HAP-1 (cell line): ENCODE data around the gene MAP4K1.
"Not testable (repeated sequence)": the region's sequence is repeated elsewhere in the genome, so short reads cannot be mapped to it uniquely, and the experiment has no call there.

Experiments used
- DNase-seq, 2 experiments: peaks; one replicate each; pipeline ENCODE4 v3.0.0-alpha.2; 2016 to 2020; ENCODE audit warnings: low spot score in 2 of 2
- H3K27me3 ChIP-seq: fragments of 250-450 bp; sonication (Bioruptor Pico); 2 replicates; pipeline ENCODE4 v1.5.1; 2020; ENCODE audit warnings: low read depth, mild to moderate bottlenecking, moderate library complexity
- H3K36me3 ChIP-seq: fragments of 250-450 bp; sonication (Bioruptor Pico); replicated peaks from 2 replicates; pipeline ENCODE4 v1.5.1; 2020; ENCODE audit warnings: mild to moderate bottlenecking
- H3K4me1 ChIP-seq: fragments of 250-450 bp; sonication (Bioruptor Pico); 2 replicates; pipeline ENCODE4 v1.5.1; 2020; ENCODE audit warnings: mild to moderate bottlenecking
- H3K4me3 ChIP-seq: fragments of 250-450 bp; sonication (Bioruptor Pico); 2 replicates; pipeline ENCODE4 v1.5.1; 2020; ENCODE audit warnings: mild to moderate bottlenecking, moderate library complexity
- H3K9me3 ChIP-seq: fragments of 250-450 bp; sonication (Bioruptor Pico); 2 replicates; pipeline ENCODE4 v1.5.1; 2020; ENCODE audit warnings: mild to moderate bottlenecking, moderate library complexity
- in situ Hi-C: fragments of 300-500 bp; cut with MboI; formaldehyde crosslinking; loops from 3 replicates; pipeline ENCODE4 v1.14.3; 2020; ENCODE audit warnings: low sequenced_read_pairs, inconsistent platforms, mixed read lengths

Gene MAP4K1

DNA sequence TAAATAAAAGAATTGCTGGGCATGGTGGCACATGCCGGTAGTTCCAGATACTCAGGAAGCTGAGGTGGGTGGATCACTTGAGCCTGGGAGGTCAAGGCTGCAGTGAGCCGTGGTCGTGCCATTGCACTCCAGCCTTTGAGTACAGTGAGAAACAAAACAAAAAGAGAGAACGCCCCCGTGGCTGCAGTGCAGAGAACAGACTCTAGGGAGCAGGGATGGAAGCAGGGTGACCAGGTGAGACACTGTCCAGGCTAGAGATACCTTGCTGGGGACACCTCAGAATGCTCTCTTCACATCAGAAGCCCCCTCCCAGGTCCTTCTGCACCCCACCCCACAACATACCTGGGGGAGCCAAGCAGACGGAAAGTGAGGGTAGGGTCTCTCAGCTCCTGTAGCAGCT lies 24.8 kb downstream of the MAP4K1 start:
- in situ Hi-C loops: no loop called here
- Histone ChIP-seq H3K4me1 (no peaks in the 10 kb centered on the region), H3K36me3 (no peaks in the 10 kb centered on the region), H3K9me3 (no peaks in the 10 kb centered on the region), H3K27me3 (no peaks in the 10 kb centered on the region), H3K4me3 (no peak overlapping the region)
- no peak for DNase-seq

DNA sequence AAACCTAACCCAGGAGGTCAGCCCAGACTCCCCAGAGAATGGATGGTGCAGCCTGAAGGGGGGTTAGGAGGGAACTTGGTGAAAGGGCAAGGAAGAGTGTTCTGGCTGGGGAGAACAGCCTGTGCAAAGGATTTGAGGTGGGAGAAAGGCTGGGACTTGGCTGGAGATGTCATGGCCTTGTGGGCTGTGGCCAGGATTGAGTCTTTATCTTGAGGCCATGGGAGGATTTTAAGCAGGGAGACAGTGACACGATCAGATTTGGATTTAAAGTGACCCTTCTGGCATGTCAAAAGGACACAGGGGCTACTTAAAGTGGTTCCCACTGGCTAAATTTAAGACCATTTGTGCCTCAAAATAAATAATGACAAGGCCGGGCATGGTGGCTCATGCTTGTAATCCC lies 29.7 kb downstream of the MAP4K1 start:
- in situ Hi-C loops: no loop called here

GRCh38 chr19:38587562-38587961 lies 30.2 kb downstream of the MAP4K1 start:
- Histone ChIP-seq H3K4me1 (no peaks in the 10 kb centered on the region), H3K36me3 (no peaks in the 10 kb centered on the region), H3K27me3 (no peaks in the 10 kb centered on the region), H3K9me3 (no peaks in the 10 kb centered on the region), H3K4me3 (no peak overlapping the region)
- in situ Hi-C loops: no loop called here
- DNase-seq: no peak

More for the DNA sequence above, 29.7 kb downstream of the MAP4K1 start:
- no peak overlapping the region for H3K4me3 ChIP-seq
- H3K27me3 ChIP-seq: no peaks in the 10 kb centered on the region
- no peak for DNase-seq
- H3K4me1 ChIP-seq: no peaks in the 10 kb centered on the region
- no peaks in the 10 kb centered on the region for H3K36me3 ChIP-seq
- no peaks in the 10 kb centered on the region for H3K9me3 ChIP-seq

GRCh38 chr19:38583985-38584305 lies 33.8 kb downstream of the MAP4K1 start:
- H3K27me3 ChIP-seq: no peaks in the 10 kb centered on the region
- no peaks in the 10 kb centered on the region for H3K36me3 ChIP-seq
- H3K9me3 ChIP-seq: no peaks in the 10 kb centered on the region
- no peak for DNase-seq
- no peaks in the 10 kb centered on the region for H3K4me1 ChIP-seq
- H3K4me3 ChIP-seq: no peak overlapping the region
- in situ Hi-C loops: no loop called here

DNA sequence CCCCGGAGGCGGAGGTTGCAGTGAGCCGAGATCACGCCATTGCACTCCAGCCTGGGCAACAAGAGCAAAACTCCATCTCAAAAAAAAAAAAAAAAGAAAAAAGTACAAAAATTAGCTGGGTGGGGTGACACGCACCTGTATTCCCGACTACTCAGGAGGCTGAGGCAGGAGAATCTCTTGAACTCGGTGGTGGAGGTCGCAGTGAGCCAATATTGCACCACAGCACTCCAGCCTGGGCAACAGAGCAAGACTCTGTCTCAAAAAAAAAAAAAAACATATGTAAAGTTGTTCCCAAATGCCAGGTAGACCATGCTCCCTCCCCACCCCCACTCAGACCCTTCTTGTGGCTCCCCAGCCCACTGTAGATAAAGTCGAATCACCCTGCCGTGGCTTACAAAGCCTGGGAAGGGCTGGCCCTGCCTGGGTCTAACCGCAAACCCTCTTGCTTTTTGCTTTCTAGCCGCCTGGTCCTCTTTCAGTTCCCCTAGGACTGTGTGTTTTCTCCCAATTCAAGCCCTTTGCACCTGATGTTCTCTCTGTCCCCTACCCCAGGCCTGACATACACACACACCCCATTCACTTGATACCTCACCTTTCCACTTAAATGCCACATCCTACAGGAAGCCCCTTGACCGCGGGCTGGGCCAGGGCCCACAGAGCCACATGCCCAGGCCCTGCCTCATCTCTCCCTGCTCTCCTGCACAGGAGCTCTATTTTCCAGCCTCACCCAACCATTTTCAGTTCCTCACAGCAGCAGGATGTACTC lies 34.4 kb downstream of the MAP4K1 start:
- Histone ChIP-seq H3K9me3 (no peaks in the 10 kb centered on the region), H3K4me3 (no peak overlapping the region), H3K4me1 (no peaks in the 10 kb centered on the region), H3K36me3 (no peaks in the 10 kb centered on the region), H3K27me3 (no peaks in the 10 kb centered on the region)
- DNase-seq: no peak
- in situ Hi-C loops: no loop called here

- H3K4me1 ChIP-seq: no peaks in the 10 kb centered on the region
- no peak for DNase-seq
- no peaks in the 10 kb centered on the region for H3K36me3 ChIP-seq
- no peaks in the 10 kb centered on the region for H3K9me3 ChIP-seq
- no peak overlapping the region for H3K4me3 ChIP-seq
- H3K27me3 ChIP-seq: no peaks in the 10 kb centered on the region
- in situ Hi-C loops: no loop called here
These were observed 37.7 kb downstream of the MAP4K1 start for GRCh38 chr19:38580080-38580479.

- in situ Hi-C loops, H3K9me3 ChIP-seq, DNase-seq, H3K4me1 ChIP-seq, H3K4me3 ChIP-seq, H3K36me3 ChIP-seq, H3K27me3 ChIP-seq: not testable (repeated sequence)
These were observed 38.4 kb downstream of the MAP4K1 start for GRCh38 chr19:38579304-38579703.

DNA sequence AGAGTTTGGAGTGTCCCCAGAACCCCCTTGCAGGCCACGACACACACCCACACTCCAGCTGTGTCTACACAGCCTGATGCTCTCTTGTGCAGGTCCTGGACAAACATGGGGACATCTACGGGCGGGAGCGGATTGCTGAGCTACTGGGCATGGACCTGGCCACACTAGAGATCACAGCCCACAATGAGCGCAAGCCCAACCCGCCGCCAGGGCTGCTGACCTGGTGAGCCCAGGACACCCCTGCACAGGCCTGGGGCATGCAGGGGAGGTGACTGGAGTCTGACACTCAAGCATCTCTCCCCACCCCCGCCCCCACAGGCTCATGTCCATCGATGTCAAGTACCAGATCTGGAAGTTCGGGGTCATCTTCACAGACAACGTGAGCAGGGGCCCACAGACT lies 39.9 kb downstream of the MAP4K1 start:
- no peak for DNase-seq
- Histone ChIP-seq H3K9me3 (no peaks in the 10 kb centered on the region), H3K4me3 (no peak overlapping the region), H3K4me1 (no peaks in the 10 kb centered on the region), H3K27me3 (no peaks in the 10 kb centered on the region), H3K36me3 (no peaks in the 10 kb centered on the region)
- in situ Hi-C loops: no loop called here

GRCh38 chr19:38571682-38572081 lies 46.1 kb downstream of the MAP4K1 start:
- no peaks in the 10 kb centered on the region for H3K4me1 ChIP-seq
- H3K4me3 ChIP-seq: no peak overlapping the region

DNA sequence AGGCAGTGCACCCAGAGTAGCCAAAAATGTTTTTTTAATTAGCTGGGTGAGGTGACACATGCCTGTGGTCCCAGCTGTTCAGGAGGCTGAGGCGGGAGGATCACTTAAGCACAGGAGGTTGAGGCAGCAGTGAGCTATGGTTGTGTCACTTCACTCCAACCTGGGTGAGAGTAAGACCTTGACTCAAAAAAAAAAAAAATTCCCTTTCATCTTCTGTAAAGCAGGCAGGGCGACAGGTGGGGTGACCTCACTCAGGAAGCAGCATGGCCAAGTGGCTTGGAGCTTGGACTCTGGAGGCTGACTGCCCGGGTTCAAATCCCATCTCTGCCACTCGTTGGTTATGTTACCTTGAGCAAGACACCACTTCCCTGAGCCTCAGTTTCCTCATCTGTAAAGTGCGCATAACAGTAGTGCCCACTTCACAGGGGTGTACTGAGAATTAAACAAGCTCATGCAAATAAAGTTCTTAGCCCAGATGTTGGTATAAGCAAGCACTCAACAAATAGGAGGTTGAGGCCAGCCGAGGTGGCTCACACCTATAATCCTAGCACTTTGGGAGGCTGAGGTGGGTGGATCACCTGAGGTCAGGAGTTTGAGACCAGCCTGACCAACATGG lies 48.3 kb downstream of the MAP4K1 start:
- Histone ChIP-seq H3K27me3 (no peaks in the 10 kb centered on the region), H3K36me3 (no peaks in the 10 kb centered on the region), H3K4me1 (no peaks in the 10 kb centered on the region), H3K4me3 (no peak overlapping the region), H3K9me3 (no peaks in the 10 kb centered on the region)
- in situ Hi-C loops: no loop called here
- DNase-seq: no peak

More at GRCh38 chr19:38571682-38572081, 46.1 kb downstream of the MAP4K1 start:
- in situ Hi-C loops: no loop called here
- no peaks in the 10 kb centered on the region for H3K9me3 ChIP-seq
- H3K36me3 ChIP-seq: no peaks in the 10 kb centered on the region
- no peak for DNase-seq
- no peaks in the 10 kb centered on the region for H3K27me3 ChIP-seq

DNA sequence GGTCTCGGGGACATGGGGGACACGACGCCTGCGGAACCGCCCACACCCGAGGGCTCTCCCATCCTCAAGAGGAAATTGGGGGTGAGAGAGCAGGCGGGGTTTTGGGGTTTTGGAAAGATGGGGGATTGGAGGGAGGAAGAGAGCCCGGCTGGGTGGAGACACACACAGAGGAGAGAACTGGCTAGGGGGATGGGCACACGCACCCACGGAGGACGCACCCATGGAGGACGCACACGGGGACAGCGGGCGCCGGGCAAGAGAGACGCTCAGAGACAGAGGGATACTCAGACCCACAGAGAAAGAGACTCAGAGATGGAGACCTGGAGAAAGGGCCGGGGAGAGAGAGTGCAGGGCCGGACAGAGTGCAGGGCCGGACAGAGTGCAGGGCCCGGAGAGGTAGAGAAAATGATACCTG lies 52.1 kb downstream of the MAP4K1 start:
- DNase-seq: no peak
- H3K9me3 ChIP-seq: no peaks in the 10 kb centered on the region
- no peaks in the 10 kb centered on the region for H3K36me3 ChIP-seq
- H3K4me1 ChIP-seq: no peaks in the 10 kb centered on the region
- H3K4me3 ChIP-seq: no peak overlapping the region
- in situ Hi-C loops: no loop called here
- H3K27me3 ChIP-seq: no peaks in the 10 kb centered on the region

DNA sequence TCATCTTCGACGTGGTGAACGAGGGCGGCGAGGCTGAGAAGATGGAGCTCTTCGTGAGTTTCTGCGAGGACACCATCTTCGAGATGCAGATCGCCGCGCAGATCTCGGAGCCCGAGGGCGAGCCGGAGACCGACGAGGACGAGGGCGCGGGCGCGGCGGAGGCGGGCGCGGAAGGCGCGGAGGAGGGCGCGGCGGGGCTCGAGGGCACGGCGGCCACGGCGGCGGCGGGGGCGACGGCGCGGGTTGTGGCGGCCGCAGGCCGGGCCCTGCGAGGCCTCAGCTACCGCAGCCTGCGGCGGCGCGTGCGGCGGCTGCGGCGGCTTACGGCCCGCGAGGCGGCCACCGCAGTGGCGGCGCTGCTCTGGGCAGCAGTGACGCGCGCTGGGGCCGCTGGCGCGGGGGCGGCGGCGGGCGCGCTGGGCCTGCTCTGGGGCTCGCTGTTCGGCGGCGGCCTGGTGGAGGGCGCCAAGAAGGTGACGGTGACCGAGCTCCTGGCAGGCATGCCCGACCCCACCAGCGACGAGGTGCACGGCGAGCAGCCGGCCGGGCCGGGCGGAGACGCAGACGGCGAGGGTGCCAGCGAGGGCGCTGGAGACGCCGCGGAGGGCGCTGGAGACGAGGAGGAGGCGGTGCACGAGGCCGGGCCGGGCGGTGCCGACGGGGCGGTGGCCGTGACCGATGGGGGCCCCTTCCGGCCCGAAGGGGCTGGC lies 52.6 kb downstream of the MAP4K1 start:
- in situ Hi-C loops: no loop called here
- no peak for DNase-seq
- Histone ChIP-seq H3K27me3 (no peaks in the 10 kb centered on the region), H3K4me3 (no peak overlapping the region), H3K4me1 (no peaks in the 10 kb centered on the region), H3K9me3 (no peaks in the 10 kb centered on the region), H3K36me3 (no peaks in the 10 kb centered on the region)

DNA sequence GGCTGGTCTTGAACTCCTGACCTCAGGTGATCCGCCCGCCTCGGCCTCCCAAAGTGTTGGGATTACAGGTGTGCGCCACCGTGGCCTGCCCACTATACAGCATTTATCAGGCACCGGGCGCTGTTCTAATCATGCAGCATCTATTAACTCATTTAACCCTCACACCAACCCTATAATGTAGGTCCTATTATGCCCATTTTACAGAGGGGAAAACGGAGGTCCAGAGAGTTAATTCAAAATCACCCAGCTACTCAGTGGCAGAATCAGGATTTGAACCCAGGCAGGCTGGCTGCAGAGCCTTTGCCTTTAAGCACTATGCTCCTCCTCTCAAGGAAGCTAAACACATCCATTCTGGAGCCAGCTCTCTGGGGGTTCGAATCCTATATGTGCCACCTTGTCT lies 54.3 kb downstream of the MAP4K1 start:
- Histone ChIP-seq H3K36me3 (no peaks in the 10 kb centered on the region), H3K4me3 (no peak overlapping the region), H3K27me3 (no peaks in the 10 kb centered on the region), H3K9me3 (no peaks in the 10 kb centered on the region), H3K4me1 (no peaks in the 10 kb centered on the region)
- in situ Hi-C loops: no loop called here
- DNase-seq: no peak

- in situ Hi-C loops: no loop called here
- no peak for DNase-seq
- Histone ChIP-seq H3K9me3 (no peaks in the 10 kb centered on the region), H3K4me1 (no peaks in the 10 kb centered on the region), H3K4me3 (no peak overlapping the region), H3K27me3 (no peaks in the 10 kb centered on the region), H3K36me3 (no peaks in the 10 kb centered on the region)
These were observed 55.7 kb downstream of the MAP4K1 start for GRCh38 chr19:38562096-38562495.
